Activated CD8-positive, alpha-beta T cell treated with anti-CD3 and anti-CD28 coated beads for 36 hours (primary cell): ENCODE data around the gene STAC. TPM values are rescaled to one million over a fixed set of nuclear protein-coding genes. Genes with fewer than 3 reads are reported as not detected.

Experiments
- ATAC-seq: fragments of 200-7000 bp; cut with Tn5 transposase; one replicate; pipeline ENCODE4 v1.10.0; 2021; ENCODE audit warnings: mild to moderate bottlenecking, moderate library complexity
- CTCF ChIA-PET: fragments of 350-600 bp; sonication (Branson Sonifier 250); formaldehyde crosslinking; loops from one replicate; lab custom pipeline; 2021; ENCODE audit warnings: antibody characterized with exemption; lab: Charles Lee
- POLR2A ChIA-PET: fragments of 350-600 bp; sonication (Branson Sonifier 250); formaldehyde crosslinking; loops from one replicate; lab custom pipeline; 2021; ENCODE audit warnings: antibody characterized with exemption; lab: Charles Lee
- DNase-seq: peaks from one replicate; pipeline ENCODE4 v3.0.0-alpha.2; 2020
- H3K27ac Mint-ChIP-seq: one replicate; pipeline ENCODE4 v1.8.0; 2021; ENCODE audit warnings: mild to moderate bottlenecking, mixed read lengths
- H3K27me3 Mint-ChIP-seq: one replicate; pipeline ENCODE4 v1.8.0; 2021; ENCODE audit warnings: mixed read lengths
- H3K36me3 Mint-ChIP-seq: one replicate; pipeline ENCODE4 v1.8.0; 2021; ENCODE audit warnings: low read depth, mixed read lengths
- H3K4me1 Mint-ChIP-seq: one replicate; pipeline ENCODE4 v1.8.0; 2021; ENCODE audit warnings: low read depth, mixed read lengths
- H3K4me3 Mint-ChIP-seq: one replicate; pipeline ENCODE4 v1.8.0; 2021; ENCODE audit warnings: mild to moderate bottlenecking, moderate library complexity, mixed read lengths
- H3K9me3 Mint-ChIP-seq: one replicate; pipeline ENCODE4 v1.8.0; 2021; ENCODE audit warnings: mixed read lengths
- CTCF ChIP-seq: fragments of 200-600 bp; IDR thresholded peaks from one replicate; pipeline ENCODE4 v1.8.0; 2022; ENCODE audit warnings: antibody characterized with exemption, mild to moderate bottlenecking
- intact Hi-C: fragments of 100-400 bp; cut with micrococcal nuclease; formaldehyde crosslinking; loops from one replicate; pipeline ENCODE4 v1.10.0; 2022
- total RNA-seq, 2 experiments: library from RNA; stranded (reverse); gene quantifications; one replicate each; pipeline ENCODE4 v1.2.3, GENCODE V29; 2021

The STAC gene
- total RNA-seq, 2 experiments from 2014 or later, result not detected

DNA sequence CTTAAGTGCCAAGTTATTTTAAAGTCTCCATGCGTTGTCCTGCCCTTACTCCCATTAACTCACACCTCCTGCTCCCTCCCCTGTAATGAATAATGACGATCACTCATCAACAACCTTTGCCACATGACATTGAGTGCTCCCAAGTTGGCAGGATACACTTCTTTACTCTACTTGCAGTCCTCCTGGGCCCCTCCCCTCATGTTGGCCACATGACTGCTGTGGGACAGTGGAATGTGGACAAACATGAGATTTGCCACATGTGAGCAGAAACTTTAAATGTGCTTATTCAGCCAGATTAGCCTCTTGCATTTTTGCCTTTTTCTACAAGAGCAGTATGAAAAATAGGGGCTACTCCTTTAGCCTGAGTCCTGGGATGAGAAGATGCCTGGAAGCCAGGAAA lies 216.1 kb downstream of the STAC start:
- no peak for TF ChIP-seq CTCF
- ATAC-seq, result no peak
- Mint-ChIP-seq H3K36me3 (no peaks in the 10 kb centered on the region), H3K4me3 (no peak overlapping the region), H3K4me1 (no peaks in the 10 kb centered on the region), H3K27me3 (peaks cover 3% of the 10 kb centered on the region), H3K27ac (no peak overlapping the region), H3K9me3 (no peaks in the 10 kb centered on the region)
- intact Hi-C loops, result no loop called here
- CTCF ChIA-PET, result no interaction called here
- POLR2A ChIA-PET, result no interaction called here
- DNase-seq, result no peak

DNA sequence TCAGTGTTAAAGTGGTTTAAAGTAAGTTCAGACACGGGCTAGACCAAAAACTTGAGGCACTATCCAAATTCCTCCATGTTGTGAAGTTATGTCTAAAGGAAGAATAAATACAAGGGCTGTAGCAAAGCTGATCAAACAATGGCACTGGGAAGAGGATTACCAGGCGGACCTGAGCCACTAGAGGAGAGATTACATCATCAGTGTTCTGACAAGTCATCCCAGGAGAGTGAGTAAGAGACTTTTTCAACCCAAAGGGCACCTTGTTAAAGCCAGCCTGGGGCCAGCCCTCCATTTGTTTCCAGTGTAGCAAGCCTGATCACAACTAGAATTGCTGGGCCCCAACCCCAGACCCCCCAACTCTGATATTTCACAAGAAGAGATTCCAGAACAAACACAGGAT lies 217.1 kb downstream of the STAC start:
- no peaks in the 10 kb centered on the region for H3K36me3 Mint-ChIP-seq
- H3K27me3 Mint-ChIP-seq, result peaks cover 6% of the 10 kb centered on the region
- no peak overlapping the region for H3K4me3 Mint-ChIP-seq
- ChIA-PET CTCF (no interaction called here), POLR2A (no interaction called here)
- no peak overlapping the region for H3K27ac Mint-ChIP-seq
- TF ChIP-seq CTCF, result no peak
- DNase-seq (no peak), ATAC-seq (no peak)
- no peaks in the 10 kb centered on the region for H3K9me3 Mint-ChIP-seq
- no peaks in the 10 kb centered on the region for H3K4me1 Mint-ChIP-seq
- intact Hi-C loops, result no loop called here
